Type B pancreatic cell (in vitro differentiated cells): Measurements from ENCODE around the gene WDFY2. TPM values are rescaled to one million over a fixed set of nuclear protein-coding genes. Genes with fewer than 3 reads are reported as not detected.

Experiments
- DNase-seq: peaks from one replicate; pipeline ENCODE4 v3.0.0; 2021; ENCODE audit warnings: mixed read lengths; ENCODE audit not compliant: unreplicated experiment; ENCODE audit errors: extremely low spot score
- H3K27ac Mint-ChIP-seq: 2 replicates; pipeline ENCODE4 v1.8.0; 2021; ENCODE audit warnings: mild to moderate bottlenecking, mixed read lengths
- H3K27me3 Mint-ChIP-seq: 2 replicates; pipeline ENCODE4 v1.8.0; 2021; ENCODE audit warnings: mixed read lengths
- H3K36me3 Mint-ChIP-seq: 2 replicates; pipeline ENCODE4 v1.8.0; 2021; ENCODE audit warnings: mixed read lengths
- H3K4me1 Mint-ChIP-seq: one replicate; pipeline ENCODE4 v1.8.0; 2021; ENCODE audit warnings: mixed read lengths; ENCODE audit not compliant: unreplicated experiment
- H3K4me3 Mint-ChIP-seq: 2 replicates; pipeline ENCODE4 v1.8.0; 2021; ENCODE audit warnings: mild to moderate bottlenecking, mixed read lengths
- H3K9me3 Mint-ChIP-seq: 2 replicates; pipeline ENCODE4 v1.8.0; 2021; ENCODE audit warnings: mixed read lengths
- CTCF ChIP-seq: fragments of 200-600 bp; sonication (generic); conservative IDR thresholded peaks from 2 replicates; pipeline ENCODE4 v1.5.0; 2021; ENCODE audit warnings: antibody characterized with exemption, mild to moderate bottlenecking
- total RNA-seq: library from RNA; stranded (reverse); gene quantifications from 2 replicates; pipeline ENCODE4 v1.2.1, GENCODE V29; 2021; ENCODE audit warnings: low replicate concordance

WDFY2 gene
- total RNA-seq, 1 donor from 2014 or later: 20.3 TPM

DNA sequence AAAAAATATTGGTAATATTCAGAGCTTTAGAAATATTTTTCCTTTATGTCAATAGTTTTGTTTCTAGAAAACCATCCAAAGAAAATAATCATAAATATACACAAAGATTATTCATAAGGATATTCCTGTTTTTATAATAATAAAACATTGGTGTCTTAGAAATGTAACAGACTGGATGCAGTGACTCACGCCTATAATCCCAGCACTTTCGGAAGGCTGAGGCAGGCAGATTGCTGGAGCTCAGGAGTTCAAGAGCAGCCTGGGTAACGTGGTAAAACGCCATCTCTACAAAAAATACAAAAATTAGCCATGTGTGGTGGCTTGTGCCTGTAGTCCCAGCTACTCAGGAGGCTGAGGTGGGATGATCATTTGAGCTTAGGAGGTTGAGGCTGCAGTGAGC, 112.9 kb downstream of the WDFY2 start:
- no peak for DNase-seq
- H3K27me3 Mint-ChIP-seq: no peaks in the 10 kb centered on the region
- no peak overlapping the region for H3K4me3 Mint-ChIP-seq
- no peak for TF ChIP-seq CTCF
- no peaks in the 10 kb centered on the region for H3K9me3 Mint-ChIP-seq
- H3K4me1 Mint-ChIP-seq: no peaks in the 10 kb centered on the region
- H3K36me3 Mint-ChIP-seq: peaks cover 5% of the 10 kb centered on the region
- H3K27ac Mint-ChIP-seq: no peak overlapping the region

DNA sequence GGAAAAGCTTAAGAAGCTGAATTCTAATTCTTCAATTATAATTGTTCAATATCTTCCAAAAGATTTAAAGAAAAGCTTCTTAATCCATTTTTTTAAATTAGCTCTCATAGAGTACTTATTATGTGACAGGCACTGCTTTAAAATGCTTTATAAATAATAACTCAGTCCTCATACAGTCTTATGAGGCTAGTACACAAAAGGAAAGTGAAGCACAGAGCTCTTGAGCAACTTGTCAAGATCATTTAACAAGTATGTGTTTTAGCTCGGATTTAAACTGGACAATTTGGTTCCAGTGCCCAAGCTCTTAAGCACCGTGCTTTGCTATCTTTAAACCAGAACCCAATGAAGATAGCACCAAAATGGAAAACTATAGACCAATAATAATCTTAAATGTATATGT, 113.6 kb downstream of the WDFY2 start:
- Mint-ChIP-seq H3K36me3 (peaks cover 7% of the 10 kb centered on the region), H3K9me3 (no peaks in the 10 kb centered on the region), H3K27ac (no peak overlapping the region), H3K4me1 (no peaks in the 10 kb centered on the region), H3K4me3 (no peak overlapping the region), H3K27me3 (no peaks in the 10 kb centered on the region)
- TF ChIP-seq CTCF: no peak
- no peak for DNase-seq

GRCh38 chr13:51698352-51698751, 114.1 kb downstream of the WDFY2 start:
- H3K36me3 Mint-ChIP-seq: peaks cover 7% of the 10 kb centered on the region
- H3K9me3 Mint-ChIP-seq: no peaks in the 10 kb centered on the region

GRCh38 chr13:51704399-51705313, 120.4 kb downstream of the WDFY2 start:
- H3K9me3 Mint-ChIP-seq: peaks cover 4% of the 10 kb centered on the region
- no peak for TF ChIP-seq CTCF
- no peak overlapping the region for H3K27ac Mint-ChIP-seq

More at GRCh38 chr13:51698352-51698751, 114.1 kb downstream of the WDFY2 start:
- no peak for TF ChIP-seq CTCF
- H3K4me1 Mint-ChIP-seq: no peaks in the 10 kb centered on the region
- no peak for DNase-seq
- no peak overlapping the region for H3K4me3 Mint-ChIP-seq
- no peaks in the 10 kb centered on the region for H3K27me3 Mint-ChIP-seq
- H3K27ac Mint-ChIP-seq: no peak overlapping the region

DNA sequence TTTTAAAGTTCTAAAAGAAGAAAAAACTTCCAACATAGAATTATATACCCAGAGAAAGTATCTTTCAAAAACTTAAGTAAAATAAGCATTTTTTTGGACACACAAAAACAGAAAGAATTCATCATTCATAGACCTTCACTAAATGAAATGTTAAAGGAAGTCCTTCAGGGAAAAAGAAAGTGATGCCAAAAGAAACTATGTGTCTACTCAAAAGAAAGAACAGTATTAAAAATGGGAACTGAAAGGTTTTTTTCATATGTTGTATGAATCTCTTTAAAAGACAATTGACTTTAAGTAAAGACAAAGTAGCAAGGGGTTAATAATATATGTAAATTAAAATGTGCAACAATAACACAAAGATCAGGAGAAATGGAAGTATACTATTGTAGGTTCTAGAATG, 123.2 kb downstream of the WDFY2 start:
- no peak for DNase-seq
- Mint-ChIP-seq H3K27ac (no peak overlapping the region), H3K27me3 (no peaks in the 10 kb centered on the region), H3K4me3 (no peak overlapping the region), H3K9me3 (peaks cover 4% of the 10 kb centered on the region), H3K4me1 (no peaks in the 10 kb centered on the region), H3K36me3 (peaks cover 18% of the 10 kb centered on the region)
- no peak for TF ChIP-seq CTCF

More at GRCh38 chr13:51704399-51705313, 120.4 kb downstream of the WDFY2 start:
- Mint-ChIP-seq H3K4me1 (no peaks in the 10 kb centered on the region), H3K36me3 (peaks cover 24% of the 10 kb centered on the region), H3K27me3 (no peaks in the 10 kb centered on the region), H3K4me3 (no peak overlapping the region)
- no peak for DNase-seq
